Left colon (tissue), 2 donors: ENCODE data around the gene MLF2. TPM values are rescaled to one million over a fixed set of nuclear protein-coding genes. Genes with fewer than 3 reads are reported as not detected.

ENCODE experiments used
- ATAC-seq: fragments of 200-7000 bp; cut with Tn5 transposase; one replicate; pipeline ENCODE4 v1.9.1; 2020; ENCODE audit warnings: mild to moderate bottlenecking, moderate library complexity
- DNase-seq, 2 donors: peaks; one replicate each; pipeline ENCODE4 v3.0.0-alpha.2; 2020
- intact Hi-C, 2 donors: fragments of 100-400 bp; cut with DNase I in 1 of 2; cut with micrococcal nuclease in 1 of 2; formaldehyde crosslinking; loops; one replicate each; pipeline versions ENCODE4 v1.11.2 to v1.14.0; 2022; cut with DNase I, micrococcal nuclease
- long read RNA-seq: library from polyadenylated mRNA; unstranded; transcript quantifications from one replicate; pipeline ENCODE4 v2.0.0, GENCODE V29; 2021
- total RNA-seq, 2 donors: library from RNA; stranded (reverse); fragmentation: NEBNext Ultra II Directional; extraction: Animal tissue kit (Norgen Biotek cat#: 25700); gene quantifications; one replicate each; pipeline ENCODE4 v1.2.1, GENCODE V29; 2021
- donor health status: DM: no; HTN: no; CAD: no.
- donor health status: DM: yes; HTN: yes; CAD: no.

Gene MLF2
- 100 to 1,000 TPM; 167 to 180 TPM for total RNA-seq
- long read RNA-seq, transcript MLF2-201 (9 exons, 1,969 nt): major isoform, 131 of 145 reads
- long read RNA-seq, partial matches to known transcripts: 11 of 145 reads
- long read RNA-seq, other reads (novel, unspliced or antisense): 3 of 145 reads

- ATAC-seq: peak; percentile 91
- peak; percentile 98 to 99 for DNase-seq
- intact Hi-C loops: loop anchor here in 1 of 2 donors (10.0 kb wide), 1 partner anchor 72 kb away; the partner anchor contains the start of genes GPR162 and P3H3
These were observed at the start of gene MLF2 for GRCh38 chr12:6752921-6753771. TSS of gene MLF2 (minus strand) at chr12:6753141. CDS start at chr12:6752334, 807 bp downstream.

DNA sequence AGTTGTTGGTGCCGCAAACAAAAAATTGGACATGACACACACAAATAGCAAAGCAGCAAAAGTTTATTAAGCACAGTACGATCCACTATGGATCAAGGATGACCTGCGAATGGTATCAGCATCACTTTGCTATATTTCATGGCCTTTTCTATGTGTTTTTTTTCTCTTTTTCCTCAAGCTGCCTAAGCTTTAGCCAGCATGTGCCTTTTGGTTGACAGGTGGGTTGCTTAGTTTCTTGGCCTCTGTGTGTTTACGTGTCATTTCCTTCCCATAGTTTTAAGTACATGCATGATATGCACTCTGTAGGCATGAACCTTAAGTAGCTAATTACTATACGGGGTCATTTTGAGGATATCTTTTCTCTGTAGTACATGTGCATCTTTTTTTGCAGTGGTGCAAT, 46.2 kb upstream of the MLF2 start:
- intact Hi-C loops: no loop called here
- ATAC-seq: no peak
- DNase-seq: no peak

- intact Hi-C loops: no loop called here
- ATAC-seq (no peak), DNase-seq (no peak)
These were observed 43.6 kb upstream of the MLF2 start for GRCh38 chr12:6796576-6796975.

- intact Hi-C loops: no loop called here
- ATAC-seq: no peak
- DNase-seq: no peak
These were observed 42.1 kb upstream of the MLF2 start for GRCh38 chr12:6795088-6795487.

GRCh38 chr12:6792522-6793201, 39.7 kb upstream of the MLF2 start:
- intact Hi-C loops: no loop called here
- DNase-seq: no peak
- ATAC-seq: peak; percentile 42

GRCh38 chr12:6791931-6792520, 39.1 kb upstream of the MLF2 start:
- ATAC-seq: no peak
- intact Hi-C loops: no loop called here
- no peak for DNase-seq

- DNase-seq (no peak), ATAC-seq (no peak)
- intact Hi-C loops: no loop called here
These were observed 37.7 kb upstream of the MLF2 start for GRCh38 chr12:6790496-6791150.

GRCh38 chr12:6788972-6789924, 36.3 kb upstream of the MLF2 start, which contains the start of gene CD4:
TSS of gene CD4 (plus strand) at chr12:6789528. CDS start at chr12:6800139, 10,611 bp downstream.
- peak; percentile 64 to 69 for DNase-seq
- peak; percentile 34 for ATAC-seq
- intact Hi-C loops: no loop called here

DNA sequence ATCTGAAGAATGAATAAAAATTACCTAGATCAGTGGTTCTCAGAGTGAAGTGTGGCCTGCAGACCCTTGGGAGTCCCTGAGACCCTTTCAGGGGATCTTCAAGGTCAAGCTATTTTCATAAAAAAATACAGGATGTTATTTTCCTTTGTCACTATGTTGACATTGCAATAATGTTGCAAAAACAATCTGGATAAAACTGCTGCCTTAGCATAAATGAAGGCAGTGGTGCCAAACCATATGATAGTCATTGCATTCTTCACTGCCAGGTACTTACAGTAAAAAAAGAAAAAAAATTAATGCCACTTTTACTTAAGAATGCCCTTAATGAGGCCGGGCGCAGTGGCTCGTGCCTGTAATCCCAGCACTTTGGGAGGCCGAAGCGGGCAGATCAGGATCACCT, 34.4 kb upstream of the MLF2 start:
- intact Hi-C loops: no loop called here
- ATAC-seq: no peak
- no peak for DNase-seq

DNA sequence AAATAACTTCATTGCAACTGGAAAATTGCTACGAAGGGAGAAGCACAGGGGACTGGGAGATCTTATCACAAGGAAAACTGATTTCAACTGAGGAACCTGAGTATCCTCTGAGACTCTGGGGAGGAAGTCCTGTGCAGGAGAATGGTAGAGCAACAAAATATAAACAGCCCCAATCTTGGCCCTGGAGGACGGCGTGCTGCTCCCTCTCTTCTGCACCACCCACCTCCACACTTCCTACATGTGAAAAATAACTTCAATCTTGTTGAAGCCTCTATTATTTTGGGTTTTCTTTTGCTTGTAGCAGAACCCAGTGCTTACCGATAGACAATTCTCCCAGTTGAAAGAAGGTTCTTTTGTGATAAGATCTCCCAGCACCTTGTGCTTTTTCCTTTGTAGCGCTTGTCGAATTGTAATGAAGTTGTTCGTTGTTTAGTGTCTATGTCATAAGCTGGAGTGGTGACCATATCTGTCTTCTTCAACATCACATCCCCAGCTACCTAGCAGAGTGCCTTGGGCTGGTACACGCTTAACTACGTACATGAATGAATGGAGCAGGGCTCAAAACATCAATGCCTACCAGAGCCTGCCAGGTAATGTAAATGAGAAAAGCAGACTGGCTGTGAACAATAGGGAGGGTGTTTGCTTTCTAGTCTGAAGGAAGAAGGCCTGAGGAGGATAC, 33.6 kb upstream of the MLF2 start:
- ATAC-seq (no peak), DNase-seq (no peak)
- intact Hi-C loops: no loop called here

DNA sequence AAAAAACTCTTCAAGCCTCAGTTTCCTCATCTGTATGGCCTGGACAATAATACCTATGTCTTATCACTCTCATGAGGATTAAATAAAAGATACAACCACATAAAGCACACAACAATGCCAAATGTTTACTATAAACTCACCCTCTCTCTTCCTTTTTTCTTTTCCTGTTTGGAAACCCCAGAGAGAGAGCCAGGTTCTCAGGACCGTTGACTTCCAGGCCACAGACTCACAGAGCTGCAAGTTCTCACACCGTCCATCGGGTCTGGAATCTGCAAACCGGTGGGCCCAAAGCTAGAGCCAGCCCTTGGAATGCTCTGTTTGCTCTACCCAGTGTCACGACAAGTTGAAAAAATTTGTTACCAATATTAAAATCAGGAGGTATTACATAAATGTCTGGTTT, 31.8 kb upstream of the MLF2 start:
- ATAC-seq (no peak), DNase-seq (no peak)
- intact Hi-C loops: loop anchor here in 1 of 2 donors (5.0 kb wide), 1 partner anchor 37 kb away; no protein-coding TSS in a partner anchor

DNA sequence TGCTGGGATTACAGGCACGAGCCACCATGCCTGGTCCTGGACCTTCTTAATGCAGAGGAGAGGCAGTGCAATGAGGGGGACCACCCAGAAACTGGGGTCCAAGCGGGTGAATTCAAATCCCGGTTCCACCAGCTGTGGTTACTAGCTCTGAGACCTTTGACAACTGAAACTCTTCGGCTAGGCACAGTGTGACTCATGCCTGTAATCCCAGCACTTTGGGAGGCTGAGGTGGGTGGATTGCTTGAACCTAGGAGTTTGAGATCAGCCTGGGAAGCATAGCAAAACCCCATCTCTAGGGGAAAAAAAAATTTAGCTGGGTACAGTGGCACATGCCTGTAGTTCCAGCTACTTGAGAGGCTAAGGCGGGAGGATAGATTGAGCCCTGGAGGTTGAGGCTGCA, 31.4 kb upstream of the MLF2 start:
- DNase-seq: no peak
- no peak for ATAC-seq
- intact Hi-C loops: loop anchor here in 1 of 2 donors (5.0 kb wide), 1 partner anchor 37 kb away; no protein-coding TSS in a partner anchor

DNA sequence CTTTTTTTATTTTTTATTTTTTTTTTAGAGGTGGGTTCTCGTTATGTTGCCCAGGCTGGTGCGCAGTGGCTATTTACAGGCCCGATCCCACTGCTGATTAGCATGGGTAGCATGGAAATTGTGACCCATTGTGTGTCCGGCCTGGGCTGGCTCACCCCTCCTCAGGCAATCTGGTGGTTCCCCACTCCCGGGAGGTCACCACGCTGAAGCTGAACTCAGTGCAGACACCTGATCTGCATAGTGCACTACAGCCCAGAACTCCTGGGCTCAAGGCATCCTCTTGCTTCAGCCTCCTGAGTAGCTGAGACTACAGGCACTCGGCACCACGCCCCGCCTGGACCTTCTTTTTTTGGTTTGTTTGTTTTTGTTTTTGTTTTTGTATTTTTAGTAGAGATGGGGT, 30.9 kb upstream of the MLF2 start:
- intact Hi-C loops: loop anchor here in 1 of 2 donors (5.0 kb wide), 1 partner anchor 37 kb away; no protein-coding TSS in a partner anchor
- ATAC-seq: no peak
- no peak for DNase-seq

- DNase-seq (no peak), ATAC-seq (no peak)
- intact Hi-C loops: loop anchor here in 1 of 2 donors (5.0 kb wide), 1 partner anchor 36 kb away; no protein-coding TSS in a partner anchor
These were observed 30.1 kb upstream of the MLF2 start for GRCh38 chr12:6782850-6783566.

GRCh38 chr12:6782119-6782518, 29.2 kb upstream of the MLF2 start:
- intact Hi-C loops: loop anchor here in 1 of 2 donors (5.0 kb wide), 1 partner anchor 35 kb away; no protein-coding TSS in a partner anchor
- ATAC-seq (no peak), DNase-seq (no peak)

DNA sequence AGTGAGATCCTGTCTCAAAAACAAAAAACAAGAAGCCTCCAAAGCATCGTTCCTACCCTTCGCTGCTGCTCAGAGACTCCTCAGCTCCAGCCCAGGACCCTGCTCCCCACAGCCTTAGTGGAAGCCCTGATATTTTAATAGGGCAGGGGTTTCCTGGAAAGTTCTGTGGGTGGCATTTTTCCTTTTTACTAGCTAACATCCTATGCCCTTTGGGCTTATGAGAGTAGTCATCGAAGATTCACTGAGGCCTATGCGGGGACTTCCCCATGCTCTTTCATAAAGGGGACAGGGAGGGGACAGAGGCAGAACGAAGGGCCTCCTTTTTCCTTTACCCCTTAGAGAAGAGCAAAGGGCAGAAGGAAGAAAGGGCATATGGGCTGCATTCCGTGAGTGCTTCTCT, 27.6 kb upstream of the MLF2 start:
- ATAC-seq (no peak), DNase-seq (no peak)
- intact Hi-C loops: loop anchor here in 1 of 2 donors (5.0 kb wide), 1 partner anchor 33 kb away; no protein-coding TSS in a partner anchor
